Measurements from ENCODE around the gene NAV3. TPM values are rescaled to one million over a fixed set of nuclear protein-coding genes. Genes with fewer than 3 reads are reported as not detected.

The NAV3 gene
- total RNA-seq, 1 donor from 2014 or later: 16.2 TPM

DNA sequence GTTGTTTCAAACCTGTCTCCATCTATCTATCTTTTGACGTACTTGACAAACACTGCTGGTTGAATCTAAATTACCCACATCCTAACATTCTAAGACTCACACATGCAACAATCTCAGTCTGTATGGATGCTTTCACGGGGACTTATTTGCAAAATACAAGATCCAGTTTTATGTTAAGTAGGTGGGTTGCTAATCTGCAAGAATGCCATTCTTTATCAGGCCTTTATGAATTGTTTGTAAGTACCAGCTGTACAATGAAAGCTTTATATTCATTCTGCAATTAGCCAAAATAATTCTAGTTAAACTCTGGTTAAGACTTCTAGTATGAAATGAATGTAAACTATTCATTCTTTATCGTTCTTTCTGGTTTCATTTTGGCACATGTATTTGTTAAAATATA is 135.1 kb downstream of the NAV3 start:
- intact Hi-C loops (cut with DNase I): no loop called here
- Histone ChIP-seq H3K4me1 (no peaks in the 10 kb centered on the region), H3K4me3 (no peak overlapping the region), H3K36me3 (no peaks in the 10 kb centered on the region), H3K27me3 (no peaks in the 10 kb centered on the region), H3K27ac (no peak overlapping the region), H3K9me3 (no peaks in the 10 kb centered on the region)
- TF ChIP-seq, protein P1, sequence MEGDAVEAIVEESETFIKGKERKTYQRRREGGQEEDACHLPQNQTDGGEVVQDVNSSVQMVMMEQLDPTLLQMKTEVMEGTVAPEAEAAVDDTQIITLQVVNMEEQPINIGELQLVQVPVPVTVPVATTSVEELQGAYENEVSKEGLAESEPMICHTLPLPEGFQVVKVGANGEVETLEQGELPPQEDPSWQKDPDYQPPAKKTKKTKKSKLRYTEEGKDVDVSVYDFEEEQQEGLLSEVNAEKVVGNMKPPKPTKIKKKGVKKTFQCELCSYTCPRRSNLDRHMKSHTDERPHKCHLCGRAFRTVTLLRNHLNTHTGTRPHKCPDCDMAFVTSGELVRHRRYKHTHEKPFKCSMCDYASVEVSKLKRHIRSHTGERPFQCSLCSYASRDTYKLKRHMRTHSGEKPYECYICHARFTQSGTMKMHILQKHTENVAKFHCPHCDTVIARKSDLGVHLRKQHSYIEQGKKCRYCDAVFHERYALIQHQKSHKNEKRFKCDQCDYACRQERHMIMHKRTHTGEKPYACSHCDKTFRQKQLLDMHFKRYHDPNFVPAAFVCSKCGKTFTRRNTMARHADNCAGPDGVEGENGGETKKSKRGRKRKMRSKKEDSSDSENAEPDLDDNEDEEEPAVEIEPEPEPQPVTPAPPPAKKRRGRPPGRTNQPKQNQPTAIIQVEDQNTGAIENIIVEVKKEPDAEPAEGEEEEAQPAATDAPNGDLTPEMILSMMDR (IDR thresholded peaks at IDR 0.05): no peak
- TF ChIP-seq POLR2AphosphoS5 (IDR thresholded peaks at IDR 0.05; ENCODE audit: insufficient read depth in 1 of 2, low read depth in 1 of 2) (no peak), POLR2A (IDR thresholded peaks at IDR 0.05) (no peak)
- no peak for DNase-seq (ENCODE audit: extremely low spot score in 2 of 2)

DNA sequence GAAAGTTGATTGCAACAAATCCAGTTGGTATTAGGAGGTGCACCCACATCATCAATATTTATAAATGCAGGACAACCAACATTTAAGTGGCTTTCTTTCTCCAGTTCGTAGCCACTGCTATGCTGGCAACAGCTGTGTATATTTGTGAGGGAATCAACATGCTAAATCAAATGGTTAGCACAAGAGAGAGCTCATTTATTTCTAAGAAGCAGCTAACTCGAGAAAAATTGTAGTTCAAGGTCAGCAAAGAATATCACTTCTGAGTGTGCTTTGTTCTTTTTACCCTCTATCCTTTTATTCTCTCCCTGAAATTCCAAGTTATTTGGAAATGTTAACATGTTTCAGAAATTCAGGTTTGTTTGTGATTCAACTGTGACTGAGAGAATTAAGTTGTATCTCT is 137.3 kb downstream of the NAV3 start:
- Histone ChIP-seq H3K4me1 (no peaks in the 10 kb centered on the region), H3K27ac (no peak overlapping the region), H3K4me3 (no peak overlapping the region), H3K9me3 (no peaks in the 10 kb centered on the region), H3K36me3 (no peaks in the 10 kb centered on the region), H3K27me3 (no peaks in the 10 kb centered on the region)
- no peak for TF ChIP-seq POLR2AphosphoS5 (IDR thresholded peaks at IDR 0.05; ENCODE audit: insufficient read depth in 1 of 2, low read depth in 1 of 2)
- no peak for TF ChIP-seq POLR2A (IDR thresholded peaks at IDR 0.05)
- TF ChIP-seq, protein P1 (IDR thresholded peaks at IDR 0.05): no peak
- intact Hi-C loops (cut with DNase I): no loop called here
- no peak for DNase-seq (ENCODE audit: extremely low spot score in 2 of 2)

DNA sequence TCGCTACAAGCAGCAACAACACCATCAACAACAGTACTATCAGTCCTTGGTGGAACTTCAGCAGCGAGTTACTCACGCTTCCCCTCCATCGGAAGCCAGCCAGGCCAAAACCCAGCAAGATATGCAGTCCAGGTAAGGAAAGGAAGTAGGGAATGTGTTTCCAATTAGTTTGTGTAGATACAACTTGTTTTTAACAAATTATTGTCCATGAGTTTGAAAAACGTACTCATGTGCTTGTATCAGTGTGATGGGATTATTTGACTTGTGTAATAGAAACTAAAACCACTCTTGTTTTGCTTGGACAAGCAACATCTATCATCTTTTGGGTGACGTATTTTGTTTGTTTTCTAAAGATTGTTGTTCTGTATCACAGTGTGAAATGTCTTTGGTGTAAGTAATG is 137.9 kb downstream of the NAV3 start:
- Histone ChIP-seq H3K36me3 (no peaks in the 10 kb centered on the region), H3K4me3 (no peak overlapping the region)

DNA sequence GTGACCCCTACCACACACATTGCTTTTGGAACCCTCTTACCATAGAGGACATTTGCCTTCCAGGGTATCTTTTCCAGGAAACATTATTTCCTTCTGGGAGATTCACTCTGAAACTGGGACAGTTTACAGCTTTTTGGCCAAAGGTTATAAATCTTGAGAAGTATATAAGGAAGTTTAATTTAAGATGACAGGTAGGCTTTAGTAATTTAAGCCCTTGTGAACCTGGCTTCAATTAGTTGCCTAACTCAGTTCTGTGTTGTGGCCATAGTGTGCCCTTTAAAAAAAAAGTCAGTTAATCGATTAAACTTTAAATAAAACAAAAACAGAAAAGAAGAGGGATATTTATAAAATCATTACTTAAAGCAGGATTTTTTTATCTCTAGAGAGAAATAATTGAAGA is 142.9 kb downstream of the NAV3 start:
- no peaks in the 10 kb centered on the region for H3K27me3 ChIP-seq
- no peak overlapping the region for H3K27ac ChIP-seq
- H3K9me3 ChIP-seq: no peaks in the 10 kb centered on the region
- H3K36me3 ChIP-seq: no peaks in the 10 kb centered on the region
- H3K4me3 ChIP-seq: no peak overlapping the region
- intact Hi-C loops (cut with DNase I): no loop called here
- no peak for DNase-seq (ENCODE audit: extremely low spot score in 2 of 2)
- no peaks in the 10 kb centered on the region for H3K4me1 ChIP-seq
- TF ChIP-seq POLR2A (IDR thresholded peaks at IDR 0.05) (no peak), POLR2AphosphoS5 (IDR thresholded peaks at IDR 0.05; ENCODE audit: insufficient read depth in 1 of 2, low read depth in 1 of 2) (no peak)
- TF ChIP-seq, protein P1 (IDR thresholded peaks at IDR 0.05): no peak

More for the DNA sequence above, 137.9 kb downstream of the NAV3 start:
- DNase-seq (ENCODE audit: extremely low spot score in 2 of 2): no peak
- no peak overlapping the region for H3K27ac ChIP-seq
- TF ChIP-seq, protein P1 (IDR thresholded peaks at IDR 0.05): no peak
- TF ChIP-seq POLR2AphosphoS5 (IDR thresholded peaks at IDR 0.05; ENCODE audit: insufficient read depth in 1 of 2, low read depth in 1 of 2) (no peak), POLR2A (IDR thresholded peaks at IDR 0.05) (no peak)
- no peaks in the 10 kb centered on the region for H3K9me3 ChIP-seq
- intact Hi-C loops (cut with DNase I): no loop called here
- no peaks in the 10 kb centered on the region for H3K4me1 ChIP-seq
- H3K27me3 ChIP-seq: no peaks in the 10 kb centered on the region

DNA sequence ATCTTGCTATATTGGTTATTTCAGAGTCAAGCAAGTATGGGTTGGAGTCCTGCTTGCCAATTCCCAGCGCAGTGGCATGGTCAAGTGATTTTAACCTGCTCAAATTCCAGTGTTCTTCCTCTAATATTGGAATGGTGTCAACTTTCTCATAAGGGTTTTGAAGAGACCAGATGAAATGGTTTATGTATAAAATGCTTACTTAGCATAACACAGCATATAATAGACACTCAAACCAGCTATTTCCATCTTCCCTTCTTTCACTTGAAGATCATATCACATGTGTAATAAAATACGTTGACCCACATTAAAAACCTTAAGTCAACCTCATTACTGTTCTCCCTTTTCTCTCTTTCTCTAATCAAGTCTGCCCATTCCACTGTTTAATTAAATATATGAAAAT is 144.0 kb downstream of the NAV3 start:
- H3K27me3 ChIP-seq: no peaks in the 10 kb centered on the region
- no peaks in the 10 kb centered on the region for H3K36me3 ChIP-seq
- no peaks in the 10 kb centered on the region for H3K4me1 ChIP-seq
- H3K9me3 ChIP-seq: no peaks in the 10 kb centered on the region
- TF ChIP-seq, protein P1 (IDR thresholded peaks at IDR 0.05): no peak
- TF ChIP-seq POLR2A (IDR thresholded peaks at IDR 0.05) (no peak), POLR2AphosphoS5 (IDR thresholded peaks at IDR 0.05; ENCODE audit: insufficient read depth in 1 of 2, low read depth in 1 of 2) (no peak)
- H3K4me3 ChIP-seq: no peak overlapping the region
- DNase-seq (ENCODE audit: extremely low spot score in 2 of 2): no peak
- intact Hi-C loops (cut with DNase I): no loop called here
- no peak overlapping the region for H3K27ac ChIP-seq
